CD4-positive, alpha-beta T cell (primary cell): ENCODE measurements around the gene NT5C1B. TPM values are rescaled to one million over a fixed set of nuclear protein-coding genes. Genes with fewer than 3 reads are reported as not detected.

Experiments used
- ATAC-seq: fragments of 200-7000 bp; cut with Tn5 transposase; one replicate; pipeline ENCODE4 v1.10.0; 2022; ENCODE audit warnings: mild to moderate bottlenecking; ENCODE audit not compliant: poor library complexity
- CTCF ChIA-PET: fragments of 350-600 bp; sonication (Branson Sonifier 250); formaldehyde crosslinking; loops from one replicate; lab custom pipeline; 2021; ENCODE audit warnings: antibody characterized with exemption, inconsistent platforms; lab: Charles Lee
- POLR2A ChIA-PET: fragments of 350-600 bp; sonication (Branson Sonifier 250); formaldehyde crosslinking; loops from one replicate; lab custom pipeline; 2021; ENCODE audit warnings: antibody characterized with exemption, inconsistent platforms; lab: Charles Lee
- DNase-seq, 14 experiments: peaks; one replicate each; pipeline ENCODE4 v3.0.0-alpha.2; 2013 to 2020; ENCODE audit warnings: mixed read lengths in 2 of 14
- H3K27ac ChIP-seq, 2 donors: one replicate each; pipeline versions ENCODE4 v1.5.1 to v1.7.0; 2013; ENCODE audit warnings: low read length in 2 of 2, low read depth in 1 of 2, mild to moderate bottlenecking in 1 of 2
- H3K27me3 ChIP-seq, 2 experiments: 1 replicate in 1 of 2; 2 replicates in 1 of 2; pipeline versions ENCODE4 v1.6.1 to v1.7.0; 2013; ENCODE audit warnings: low read length in 2 of 2, control low read depth in 1 of 2, mild to moderate bottlenecking in 1 of 2, moderate library complexity in 1 of 2; ENCODE audit not compliant: insufficient read depth in 2 of 2, control insufficient read depth in 1 of 2
- H3K36me3 ChIP-seq: one replicate; pipeline ENCODE4 v1.6.1; 2013; ENCODE audit warnings: low read length, control low read depth; ENCODE audit not compliant: insufficient read depth
- H3K4me1 ChIP-seq: one replicate; pipeline ENCODE4 v1.6.1; 2013; ENCODE audit warnings: low read length, control low read depth; ENCODE audit not compliant: insufficient read depth
- H3K4me3 ChIP-seq: one replicate; pipeline ENCODE4 v1.5.1; 2013; ENCODE audit warnings: mild to moderate bottlenecking, low read length, moderate library complexity
- H3K9me3 ChIP-seq, 2 experiments: 1 replicate in 1 of 2; 2 replicates in 1 of 2; pipeline versions ENCODE4 v1.6.1 to v1.7.0; 2013; ENCODE audit warnings: low read length in 2 of 2, mild to moderate bottlenecking in 2 of 2, control low read depth in 1 of 2, moderate library complexity in 1 of 2; ENCODE audit not compliant: control insufficient read depth in 1 of 2, insufficient read depth in 1 of 2
- H3K27ac Mint-ChIP-seq: one replicate; pipeline ENCODE4 v1.8.0; 2020; ENCODE audit warnings: mixed read lengths
- H3K27me3 Mint-ChIP-seq: one replicate; pipeline ENCODE4 v1.8.0; 2021; ENCODE audit warnings: mixed read lengths
- H3K36me3 Mint-ChIP-seq: one replicate; pipeline ENCODE4 v1.8.0; 2021; ENCODE audit warnings: low read depth, mixed read lengths
- H3K4me1 Mint-ChIP-seq: one replicate; pipeline ENCODE4 v1.8.0; 2021; ENCODE audit warnings: low read depth, mixed read lengths
- H3K4me3 Mint-ChIP-seq: one replicate; pipeline ENCODE4 v1.8.0; 2020; ENCODE audit warnings: mild to moderate bottlenecking, mixed read lengths
- H3K9me3 Mint-ChIP-seq: one replicate; pipeline ENCODE4 v1.8.0; 2020; ENCODE audit warnings: mixed read lengths
- intact Hi-C, 2 experiments: fragments of 100-400 bp; cut with DNase I in 1 of 2; cut with micrococcal nuclease in 1 of 2; formaldehyde crosslinking; loops; one replicate each; pipeline versions ENCODE4 v1.15.1 to v1.9.0; 2023 to 2025; cut with DNase I, micrococcal nuclease
- total RNA-seq, 174 experiments: library from RNA in 2 of 174; stranded (reverse) in 2 of 174; gene quantifications; one replicate each; pipeline ENCODE4 v1.2.3 and lab custom pipeline; 2021 to 2026
- TF ChIP-seq, protein P1 (sequence below): fragments of 200-600 bp; IDR thresholded peaks from one replicate; pipeline ENCODE4 v1.8.0; 2022; ENCODE audit warnings: antibody characterized with exemption, mild to moderate bottlenecking

The NT5C1B gene
- total RNA-seq, 2 experiments from 2014 or later = not detected

DNA sequence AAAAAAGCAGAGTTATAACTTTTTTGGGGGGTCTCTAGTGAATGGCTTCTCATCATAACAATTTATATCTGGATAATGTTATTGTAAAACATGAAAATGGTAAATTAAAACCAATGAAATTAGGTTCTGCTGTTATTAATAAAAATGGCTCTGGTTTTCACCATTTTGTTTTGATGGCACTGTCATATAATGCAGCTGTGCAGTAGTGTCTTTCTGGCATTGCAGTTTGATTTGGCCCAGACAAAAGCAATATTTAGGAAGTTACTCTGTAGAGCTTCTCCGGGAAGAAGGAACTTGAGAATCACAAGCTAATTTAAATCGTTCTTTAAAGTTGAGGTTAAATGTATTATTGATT, 15.1 kb upstream of the NT5C1B start:
- H3K27ac Mint-ChIP-seq = no peak overlapping the region
- Histone ChIP-seq H3K9me3 (no peaks in the 10 kb centered on the region), H3K36me3 (no peaks in the 10 kb centered on the region), H3K4me3 (no peak overlapping the region), H3K27me3 (no peaks in the 10 kb centered on the region), H3K27ac (no peak overlapping the region), H3K4me1 (no peaks in the 10 kb centered on the region)
- H3K4me1 Mint-ChIP-seq = no peaks in the 10 kb centered on the region
- TF ChIP-seq, protein P1, sequence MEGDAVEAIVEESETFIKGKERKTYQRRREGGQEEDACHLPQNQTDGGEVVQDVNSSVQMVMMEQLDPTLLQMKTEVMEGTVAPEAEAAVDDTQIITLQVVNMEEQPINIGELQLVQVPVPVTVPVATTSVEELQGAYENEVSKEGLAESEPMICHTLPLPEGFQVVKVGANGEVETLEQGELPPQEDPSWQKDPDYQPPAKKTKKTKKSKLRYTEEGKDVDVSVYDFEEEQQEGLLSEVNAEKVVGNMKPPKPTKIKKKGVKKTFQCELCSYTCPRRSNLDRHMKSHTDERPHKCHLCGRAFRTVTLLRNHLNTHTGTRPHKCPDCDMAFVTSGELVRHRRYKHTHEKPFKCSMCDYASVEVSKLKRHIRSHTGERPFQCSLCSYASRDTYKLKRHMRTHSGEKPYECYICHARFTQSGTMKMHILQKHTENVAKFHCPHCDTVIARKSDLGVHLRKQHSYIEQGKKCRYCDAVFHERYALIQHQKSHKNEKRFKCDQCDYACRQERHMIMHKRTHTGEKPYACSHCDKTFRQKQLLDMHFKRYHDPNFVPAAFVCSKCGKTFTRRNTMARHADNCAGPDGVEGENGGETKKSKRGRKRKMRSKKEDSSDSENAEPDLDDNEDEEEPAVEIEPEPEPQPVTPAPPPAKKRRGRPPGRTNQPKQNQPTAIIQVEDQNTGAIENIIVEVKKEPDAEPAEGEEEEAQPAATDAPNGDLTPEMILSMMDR = no peak
- POLR2A ChIA-PET = no interaction called here
- H3K27me3 Mint-ChIP-seq = no peaks in the 10 kb centered on the region
- CTCF ChIA-PET = no interaction called here
- H3K36me3 Mint-ChIP-seq = no peaks in the 10 kb centered on the region
- ATAC-seq = no peak
- no peak overlapping the region for H3K4me3 Mint-ChIP-seq
- intact Hi-C loops = no loop called here
- DNase-seq = no peak
- H3K9me3 Mint-ChIP-seq = no peaks in the 10 kb centered on the region

DNA sequence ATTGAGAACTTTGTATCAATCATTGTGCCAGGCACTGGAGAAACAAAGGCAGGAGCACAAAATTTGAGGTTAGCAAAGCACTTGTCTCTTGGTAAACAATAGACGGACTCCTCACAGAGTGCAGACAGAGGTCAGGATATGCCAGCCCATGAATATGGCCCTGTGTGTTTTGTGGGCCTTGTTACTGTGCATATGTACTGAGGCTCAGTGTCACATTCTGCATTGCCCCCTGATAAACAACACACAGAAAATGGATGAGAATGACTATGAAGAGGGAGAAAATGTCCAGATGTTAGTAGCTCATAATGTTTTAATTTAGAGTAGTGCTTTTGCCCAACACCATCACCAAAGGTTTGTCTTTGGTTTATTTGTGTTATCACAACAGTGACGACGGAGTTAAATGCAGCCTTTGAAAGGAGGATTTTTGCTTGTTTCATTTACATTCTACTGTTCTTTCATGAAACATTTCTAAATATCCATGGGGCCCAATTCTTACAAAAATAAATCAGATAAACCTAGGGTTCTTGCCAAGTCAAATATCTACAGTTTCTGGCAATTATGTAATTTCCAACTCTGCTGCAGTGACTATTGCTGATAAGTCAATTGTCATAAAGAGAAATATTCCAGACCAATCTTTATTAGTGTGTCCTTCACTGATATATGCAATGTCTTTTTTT, 14.6 kb upstream of the NT5C1B start:
- intact Hi-C loops = no loop called here
- DNase-seq = no peak
- H3K4me1 ChIP-seq = no peaks in the 10 kb centered on the region
- H3K9me3 ChIP-seq = no peaks in the 10 kb centered on the region
- no peak overlapping the region for H3K4me3 Mint-ChIP-seq
- H3K4me3 ChIP-seq = no peak overlapping the region
- CTCF ChIA-PET = no interaction called here
- H3K36me3 ChIP-seq = no peaks in the 10 kb centered on the region
- no peaks in the 10 kb centered on the region for H3K9me3 Mint-ChIP-seq
- no peak overlapping the region for H3K27ac ChIP-seq
- POLR2A ChIA-PET = no interaction called here
- no peaks in the 10 kb centered on the region for H3K27me3 ChIP-seq
- no peaks in the 10 kb centered on the region for H3K4me1 Mint-ChIP-seq
- no peaks in the 10 kb centered on the region for H3K36me3 Mint-ChIP-seq
- no peak for ATAC-seq
- TF ChIP-seq, protein P1 = no peak
- no peak overlapping the region for H3K27ac Mint-ChIP-seq
- H3K27me3 Mint-ChIP-seq = no peaks in the 10 kb centered on the region

DNA sequence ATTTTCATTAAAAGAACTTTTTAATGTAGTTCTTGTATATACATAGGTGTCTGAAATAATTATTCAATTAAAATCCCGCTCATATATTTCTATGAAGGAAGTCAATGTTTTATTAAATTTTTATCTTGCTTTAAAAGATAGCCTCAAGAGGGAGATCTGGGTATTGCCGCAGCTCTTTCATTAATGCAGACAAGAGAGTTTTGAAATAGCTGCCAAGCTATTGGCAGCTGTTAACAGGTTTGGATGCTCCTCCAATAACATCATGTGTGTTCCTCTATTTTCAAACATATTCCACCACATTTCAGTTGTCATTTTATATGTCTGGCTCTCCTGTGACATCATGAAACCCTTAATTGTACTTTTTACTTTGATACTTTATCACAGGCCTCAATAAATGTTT, 12.9 kb upstream of the NT5C1B start:
- ATAC-seq (no peak), DNase-seq (no peak)
- H3K27ac Mint-ChIP-seq = no peak overlapping the region
- Histone ChIP-seq H3K4me1 (no peaks in the 10 kb centered on the region), H3K36me3 (no peaks in the 10 kb centered on the region), H3K4me3 (no peak overlapping the region), H3K27me3 (no peaks in the 10 kb centered on the region), H3K9me3 (no peaks in the 10 kb centered on the region), H3K27ac (no peak overlapping the region)
- POLR2A ChIA-PET = no interaction called here
- TF ChIP-seq, protein P1 = no peak
- CTCF ChIA-PET = no interaction called here
- H3K4me1 Mint-ChIP-seq = no peaks in the 10 kb centered on the region
- no peaks in the 10 kb centered on the region for H3K9me3 Mint-ChIP-seq
- no peaks in the 10 kb centered on the region for H3K36me3 Mint-ChIP-seq
- H3K4me3 Mint-ChIP-seq = no peak overlapping the region
- intact Hi-C loops = no loop called here
- no peaks in the 10 kb centered on the region for H3K27me3 Mint-ChIP-seq
